GDM1 (cell line): ENCODE measurements around the gene NOTCH3.

ENCODE experiments used
- DNase-seq: peaks from one replicate; lab custom pipeline; 2025; lab: John Stamatoyannopoulos, UW

The NOTCH3 gene

DNA sequence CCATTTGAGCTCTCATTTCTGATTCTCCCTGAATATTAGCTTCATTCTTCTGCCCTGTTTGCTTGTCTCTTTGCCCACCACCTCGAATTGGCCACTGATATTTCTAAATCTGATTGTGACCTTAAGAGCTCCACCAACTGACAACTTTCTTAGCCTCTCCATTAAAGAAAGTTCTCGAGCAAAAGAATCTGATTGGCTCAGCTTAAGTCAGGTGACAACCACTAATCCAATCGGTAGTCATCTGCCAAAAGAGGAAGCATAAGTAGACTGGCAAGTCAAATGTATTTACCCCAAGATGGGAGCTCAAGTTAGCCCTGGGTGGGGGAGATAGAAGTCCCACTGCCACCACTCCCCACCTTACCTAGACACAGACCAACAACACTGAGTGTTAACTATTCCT is 41.5 kb downstream of the NOTCH3 start:
- DNase-seq: no peak

- no peak for DNase-seq
Observed at GRCh38 chr19:15156391-15156790, 44.4 kb downstream of the NOTCH3 start.

DNA sequence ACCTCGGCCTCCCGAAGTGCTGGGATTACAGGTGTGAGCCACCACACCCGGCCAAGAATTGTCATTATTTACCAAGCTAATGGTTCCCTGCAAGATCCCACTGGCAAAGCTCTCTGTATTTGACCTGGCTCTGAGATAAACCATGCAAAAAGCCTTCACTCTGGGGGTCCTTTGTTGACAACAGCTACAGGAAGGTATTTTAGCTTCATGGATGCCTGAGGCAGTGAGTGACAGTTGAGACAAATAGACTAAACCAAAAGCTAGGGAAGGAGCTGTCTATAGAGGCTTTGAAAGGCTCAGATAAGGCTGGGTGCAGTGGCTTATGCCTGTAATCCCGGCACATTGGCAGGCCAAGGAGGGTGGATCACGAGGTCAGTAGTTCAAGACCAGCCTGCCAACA is 45.5 kb downstream of the NOTCH3 start:
- DNase-seq: no peak

- DNase-seq: no peak
Observed at GRCh38 chr19:15154002-15154612, 46.7 kb downstream of the NOTCH3 start.

GRCh38 chr19:15149737-15150136 is 51.1 kb downstream of the NOTCH3 start:
- no peak for DNase-seq

DNA sequence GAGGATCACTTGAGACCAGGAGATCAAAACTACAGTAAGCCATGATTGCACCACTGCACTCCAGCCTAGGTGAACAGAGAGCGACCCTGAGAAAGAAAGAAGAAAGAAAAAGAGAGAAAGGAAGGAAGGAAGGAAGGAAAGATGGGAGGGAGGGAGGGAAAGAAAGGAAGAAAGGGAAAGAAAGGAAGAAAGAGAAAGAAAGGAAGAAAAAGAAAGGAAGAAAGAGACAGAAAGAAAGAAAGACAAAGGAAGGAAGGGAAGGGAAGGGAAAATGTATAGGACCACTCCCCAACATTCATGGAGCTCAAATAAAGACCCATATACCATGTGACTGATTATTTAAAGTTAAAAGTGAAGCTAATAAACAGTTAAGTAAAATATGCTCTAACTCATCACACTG is 53.7 kb downstream of the NOTCH3 start:
- DNase-seq: no peak

DNA sequence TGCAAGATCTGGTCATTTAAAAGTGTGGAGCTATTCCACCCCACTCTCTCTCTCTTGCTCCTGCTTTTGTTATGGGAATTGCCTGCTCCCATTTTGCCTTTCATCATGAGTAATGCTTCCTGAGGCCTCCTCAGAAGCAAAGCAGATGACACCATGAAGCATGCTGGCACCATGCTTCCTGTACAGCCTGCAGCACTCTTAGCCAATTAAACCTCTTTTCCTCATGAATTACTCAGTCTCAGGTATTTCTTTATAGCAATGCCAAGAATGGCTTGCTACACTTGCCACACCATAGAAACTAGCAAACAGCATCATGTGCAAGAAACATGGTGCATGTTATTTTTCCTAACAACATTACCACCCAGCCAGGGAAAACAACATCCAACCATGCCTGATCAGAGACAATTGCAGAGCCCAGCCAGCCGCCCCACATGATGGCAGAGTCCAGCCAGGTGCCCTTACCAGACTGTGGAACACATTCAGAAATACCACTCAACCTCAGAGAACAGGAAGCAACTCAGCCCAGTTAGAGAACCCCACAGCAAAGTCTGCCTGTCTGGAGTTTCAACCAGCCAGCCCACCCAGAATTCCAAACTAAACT is 56.6 kb downstream of the NOTCH3 start:
- no peak for DNase-seq

DNA sequence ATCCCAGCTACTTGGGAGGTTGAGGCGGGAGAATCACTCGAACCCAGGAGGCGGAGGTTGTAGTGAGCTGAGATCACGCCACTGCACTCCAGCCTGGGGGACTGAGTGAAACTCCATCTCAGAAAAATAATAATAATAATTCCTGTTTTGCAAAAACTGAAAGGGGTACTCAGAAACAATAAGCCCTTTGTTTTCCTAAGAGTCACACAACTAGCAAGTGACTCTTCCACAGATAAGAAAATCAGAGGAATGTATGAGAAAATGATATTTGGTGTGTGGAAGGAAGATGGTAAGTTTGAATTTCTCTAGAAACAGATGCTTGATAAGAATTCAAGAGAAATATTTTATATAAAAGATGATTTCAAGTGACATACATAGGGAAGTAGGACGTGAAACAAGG is 58.5 kb downstream of the NOTCH3 start:
- DNase-seq: no peak

DNA sequence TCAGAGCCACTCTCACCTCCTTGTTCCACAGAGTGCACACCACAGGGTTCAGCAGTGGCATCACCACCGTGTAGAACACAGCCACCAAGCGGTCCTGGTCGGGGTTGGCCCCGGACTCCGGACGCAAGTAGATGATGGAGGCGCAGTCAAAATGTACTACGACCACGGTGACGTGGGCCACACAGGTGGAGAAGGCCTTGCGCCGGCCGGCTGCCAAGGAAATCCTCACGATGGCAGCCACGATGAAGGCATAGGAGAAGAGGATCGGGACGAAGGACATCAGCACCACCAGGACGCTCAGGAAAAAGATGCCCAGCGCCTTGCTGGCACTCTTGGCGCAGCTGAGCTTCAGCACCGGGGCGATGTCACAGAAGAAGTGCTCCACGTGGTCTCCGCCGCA is 59.7 kb downstream of the NOTCH3 start:
- DNase-seq: no peak

DNA sequence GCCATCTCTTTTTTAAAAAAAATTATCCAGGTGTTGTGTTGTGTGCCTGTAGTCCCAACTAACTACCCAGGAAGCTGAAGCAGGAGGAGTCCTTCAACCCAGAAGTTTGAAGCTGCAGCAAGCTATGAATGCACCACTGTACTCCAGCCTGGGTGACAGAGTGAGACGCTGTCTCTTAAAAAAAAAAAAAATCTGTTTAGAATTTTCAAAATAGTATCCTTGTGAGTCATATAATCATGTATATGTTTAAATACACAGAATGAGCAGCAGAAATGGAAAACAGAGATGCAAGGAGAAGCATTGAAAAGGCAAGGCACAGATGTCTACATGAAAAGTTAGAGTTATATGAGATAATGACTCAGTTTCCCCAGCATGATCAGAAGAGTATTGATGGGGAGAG is 62.4 kb downstream of the NOTCH3 start:
- no peak for DNase-seq

- DNase-seq: no peak
Observed at GRCh38 chr19:15137777-15138176, 63.0 kb downstream of the NOTCH3 start.

- no peak for DNase-seq
Observed at GRCh38 chr19:15136234-15136954, 64.4 kb downstream of the NOTCH3 start.

DNA sequence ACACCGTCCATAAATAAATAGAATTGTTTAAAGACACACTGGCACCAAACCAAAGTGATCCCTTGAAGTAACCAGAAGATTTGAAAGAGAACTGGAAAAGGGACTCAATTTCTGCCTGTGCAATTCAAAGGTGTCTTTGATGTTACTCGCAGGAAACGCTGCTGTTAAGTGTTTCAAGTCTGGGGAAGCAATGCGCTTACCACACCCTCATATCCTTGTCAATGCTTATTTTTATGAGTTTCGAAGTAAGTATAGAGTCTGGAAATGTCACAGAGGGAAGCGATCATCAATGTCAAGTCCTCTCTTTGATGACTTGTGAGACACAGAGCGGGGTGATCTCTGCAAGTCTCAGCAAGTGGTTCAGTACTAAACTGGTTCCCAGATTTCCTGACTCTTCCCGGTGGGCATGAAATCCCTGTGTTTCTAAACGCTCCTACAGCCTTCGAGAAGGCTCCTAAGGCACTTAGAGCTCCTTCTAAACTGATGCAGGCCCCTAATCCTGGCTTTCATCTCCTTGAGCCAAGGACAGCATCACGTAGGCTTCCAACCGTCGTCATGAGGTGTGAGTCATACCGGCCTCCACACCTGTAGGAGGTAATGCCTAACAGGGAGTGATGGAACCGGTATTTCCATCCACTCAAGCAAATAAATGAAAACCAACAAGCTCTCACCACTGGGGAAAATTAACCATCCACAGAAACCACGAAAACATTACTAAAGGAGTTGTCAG is 70.8 kb downstream of the NOTCH3 start:
- no peak for DNase-seq

DNA sequence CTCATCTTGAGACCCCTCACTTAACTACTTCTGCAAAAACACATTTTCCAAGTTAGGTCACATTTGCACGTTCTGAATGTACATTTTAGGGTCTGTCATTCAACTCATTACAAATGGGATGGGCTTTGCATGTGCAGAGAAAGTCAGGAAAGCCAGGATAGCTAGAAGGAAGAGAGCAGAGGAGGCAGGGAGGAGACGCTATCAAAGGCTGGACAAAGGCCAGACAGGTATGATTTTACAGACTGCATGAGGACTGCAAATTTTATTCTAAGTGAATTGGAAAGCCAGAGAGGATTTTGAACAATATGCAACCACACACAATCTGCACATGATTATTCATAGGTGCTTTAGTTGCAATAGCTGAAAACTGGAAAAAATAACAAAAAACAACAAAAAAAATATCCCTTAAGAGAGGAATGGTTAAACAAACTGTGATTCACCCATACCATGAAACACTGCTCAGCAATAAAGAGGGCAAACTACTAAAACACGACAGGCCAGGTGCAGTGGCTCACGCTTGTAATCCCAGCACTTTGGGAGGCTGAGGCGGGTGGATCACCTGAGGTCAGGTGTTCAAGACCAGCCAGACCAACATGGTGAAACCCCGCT is 72.5 kb downstream of the NOTCH3 start:
- no peak for DNase-seq

DNA sequence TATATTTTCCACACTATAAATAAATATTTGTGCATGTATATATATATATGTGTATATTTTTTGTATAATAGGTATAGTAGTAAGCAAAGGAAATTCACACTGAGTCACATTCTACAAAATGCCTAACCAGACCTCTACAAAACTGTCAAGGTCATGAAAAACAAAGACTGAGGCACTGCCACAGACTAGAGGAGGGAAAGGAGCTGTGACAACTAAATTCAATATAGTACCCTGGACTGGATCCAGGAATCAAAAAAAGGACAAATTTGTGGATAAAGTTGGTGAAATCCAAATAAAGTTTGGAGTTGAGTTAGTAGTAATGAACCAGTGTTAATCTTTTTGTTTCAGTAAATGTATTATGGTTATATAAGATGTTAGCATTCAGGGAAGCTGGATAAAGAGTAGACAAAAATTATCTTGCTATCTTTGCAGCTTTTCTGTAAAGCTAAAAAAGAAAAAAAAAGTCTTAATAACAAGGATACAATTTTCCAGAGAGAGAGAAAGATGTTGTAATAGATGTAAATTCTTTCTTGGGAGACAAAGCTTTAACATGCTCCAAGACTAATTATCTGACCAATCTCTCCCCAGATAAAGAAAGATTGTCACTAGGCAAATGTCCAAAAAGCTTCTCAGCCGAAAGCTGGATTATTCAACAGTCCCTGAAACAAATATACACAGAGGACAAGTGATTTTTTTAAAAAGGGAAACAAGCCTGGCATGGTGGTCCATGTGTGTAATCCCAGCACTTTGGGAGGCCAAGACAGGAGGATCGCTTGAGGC is 74.5 kb downstream of the NOTCH3 start:
- DNase-seq: no peak

DNA sequence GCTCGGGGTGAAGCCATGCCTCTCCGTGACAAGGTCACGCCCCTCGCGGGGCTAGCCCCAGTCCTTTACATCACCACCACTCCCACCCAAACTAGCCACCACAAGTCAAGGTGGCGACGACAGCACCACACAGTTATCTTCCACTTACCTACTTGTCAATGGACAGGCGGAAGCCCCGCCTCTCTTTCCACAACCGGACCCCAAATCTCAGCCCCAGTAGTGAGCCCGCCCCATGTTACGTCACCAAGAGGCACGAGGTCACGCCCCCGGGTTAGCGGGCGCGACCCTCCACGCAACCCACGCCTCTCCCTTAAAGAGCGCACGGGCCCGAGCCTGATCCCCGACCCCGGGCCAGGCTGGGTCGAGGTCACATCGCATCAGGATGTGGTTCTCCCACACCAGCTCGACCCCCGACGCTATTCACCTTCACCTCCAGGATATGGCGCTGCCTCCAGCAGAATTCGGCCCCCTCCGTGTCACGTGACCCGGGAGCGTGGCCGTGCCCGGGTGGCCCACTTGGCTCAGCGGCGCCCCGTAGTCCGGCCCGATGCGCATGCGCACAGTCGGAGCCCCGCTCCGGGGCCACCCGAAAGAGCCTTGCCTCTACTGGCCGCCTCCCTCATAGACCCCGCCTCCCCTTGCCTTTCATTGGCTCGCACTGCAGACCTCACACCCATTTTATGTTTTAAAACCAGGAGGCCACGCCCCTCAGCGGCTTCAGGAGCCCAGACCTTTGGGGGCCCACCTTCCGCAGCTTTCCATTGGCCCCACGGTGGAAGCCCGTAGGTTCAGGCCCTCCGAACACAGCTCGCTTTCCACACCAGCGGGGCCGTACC is 75.3 kb downstream of the NOTCH3 start:
- DNase-seq: peak; percentile 99

DNA sequence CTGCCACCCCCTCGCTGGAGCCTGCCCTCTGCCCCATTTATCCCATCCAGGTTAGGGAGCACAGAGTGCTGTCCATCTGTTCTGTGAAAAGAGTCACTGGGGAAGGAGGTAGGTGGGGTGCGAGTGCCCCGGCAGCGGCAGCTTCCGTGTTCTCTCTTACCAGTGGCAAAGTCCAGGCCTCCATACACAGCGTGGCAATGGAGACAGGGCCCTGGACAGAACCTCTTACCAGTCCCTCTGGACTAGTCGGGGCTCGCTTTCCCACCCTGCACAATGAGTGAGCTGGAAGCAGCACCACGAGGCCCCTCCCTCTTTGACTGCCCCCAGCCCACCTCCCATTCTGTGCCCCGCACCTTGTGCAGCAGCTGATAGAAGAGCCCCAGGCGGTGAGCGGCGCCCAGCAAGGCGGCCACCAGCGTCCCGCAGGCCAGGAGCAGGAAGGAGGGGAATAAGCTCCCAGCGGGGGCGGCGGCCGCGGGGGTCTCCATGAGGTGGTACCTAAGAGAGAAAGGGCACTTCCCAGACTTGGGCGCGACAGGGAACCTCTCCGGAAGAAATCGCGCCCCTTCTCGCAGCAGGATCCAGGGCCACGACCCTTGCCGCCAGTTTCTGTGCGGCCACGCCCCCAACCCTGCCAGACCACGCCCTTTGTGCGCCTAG is 76.1 kb downstream of the NOTCH3 start:
- DNase-seq: no peak

- no peak for DNase-seq
Observed at GRCh38 chr19:15123900-15124299, 76.9 kb downstream of the NOTCH3 start.

GRCh38 chr19:15123031-15123890 is 77.5 kb downstream of the NOTCH3 start:
- DNase-seq: no peak
